Activated naive CD4-positive, alpha-beta T cell treated with anti-CD3 and anti-CD28 coated beads, Interleukin-2, amount 50 U/mL, for 16 hours (primary cell): ENCODE data around the gene WDR55.
A peak's percentile ranks its signal among the peaks of the same experiment; 100 is the strongest.
"Not testable (repeated sequence)": the region's sequence is repeated elsewhere in the genome, so short reads cannot be mapped to it uniquely, and the experiment has no call there.

Experiments
- DNase-seq: peaks from one replicate; pipeline ENCODE4 v3.0.0-alpha.2; 2020

The WDR55 gene

DNA sequence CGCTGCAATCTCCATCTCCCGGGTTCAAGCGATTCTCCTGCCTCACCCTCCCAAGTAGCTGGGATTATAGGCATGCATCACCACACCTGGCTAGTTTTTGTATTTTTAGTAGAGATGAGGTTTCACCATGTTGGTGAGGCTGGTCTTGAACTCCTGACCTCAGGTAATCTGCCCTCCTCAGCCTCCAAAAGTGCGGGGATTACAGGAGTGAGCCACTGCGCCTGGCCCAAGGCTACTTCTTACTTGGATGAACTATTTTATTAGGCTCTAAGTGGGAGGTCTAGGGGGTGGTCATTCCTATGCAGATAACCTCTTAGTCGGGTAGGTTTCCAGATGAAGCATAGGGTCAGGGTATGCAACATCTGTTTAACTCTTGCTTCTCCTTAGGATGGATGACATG is 4.3 kb upstream of the WDR55 start:
- DNase-seq = not testable (repeated sequence)

DNA sequence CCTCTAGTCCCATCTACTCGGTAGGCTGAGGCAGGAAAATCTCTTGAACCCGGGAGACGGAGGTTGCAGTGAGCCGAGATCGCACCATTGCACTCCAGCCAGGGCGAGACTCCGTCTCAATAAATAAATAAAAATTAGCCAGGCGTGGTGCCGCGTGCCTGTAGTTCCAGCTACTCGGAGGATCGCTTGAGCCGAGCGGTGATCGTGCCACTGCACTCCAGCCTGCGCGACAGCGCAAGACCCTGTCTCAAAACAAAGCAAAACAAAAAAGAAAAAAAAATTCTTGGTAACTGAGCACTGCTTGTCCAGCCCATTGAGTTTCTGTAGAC is 710 bp upstream of the WDR55 start:
- DNase-seq = no peak

- DNase-seq = not testable (repeated sequence)
Measured at GRCh38 chr5:140671035-140671434, 6.3 kb downstream of the WDR55 start.

DNA sequence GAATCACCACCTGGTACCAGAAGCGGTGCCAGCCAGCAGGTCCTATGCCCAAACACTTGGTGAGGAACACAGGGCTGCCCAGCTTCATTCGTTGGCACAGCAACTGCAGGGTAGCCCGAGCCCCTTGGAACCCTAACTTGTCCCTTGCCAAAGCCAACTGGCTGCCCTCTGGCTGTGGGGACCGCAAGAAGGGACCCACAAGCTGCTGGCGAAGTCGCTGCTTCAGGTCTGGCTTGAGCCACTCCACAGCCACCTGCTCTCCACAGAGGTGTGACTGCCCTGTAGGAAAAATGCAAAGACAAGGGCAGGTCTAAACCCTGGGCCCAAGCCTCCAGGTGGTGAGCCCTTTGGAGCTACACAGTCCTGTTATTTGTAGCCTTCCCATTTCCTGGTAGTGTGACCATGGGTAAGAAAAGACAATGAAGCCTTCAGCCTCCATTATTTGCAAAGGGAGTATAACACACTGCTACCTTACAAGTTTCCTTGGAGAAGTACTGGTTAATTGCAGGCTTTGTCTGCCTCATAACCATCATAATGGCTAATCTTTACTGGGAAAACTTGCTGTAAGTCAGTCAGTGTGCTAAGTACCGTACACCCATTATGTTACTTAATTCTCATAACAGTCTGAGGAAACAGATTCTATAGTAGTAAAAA is 6.9 kb downstream of the WDR55 start:
- no peak for DNase-seq

- no peak for DNase-seq
Measured at GRCh38 chr5:140672455-140673186, 7.9 kb downstream of the WDR55 start.

- DNase-seq = no peak
Measured at GRCh38 chr5:140673187-140673976, 8.7 kb downstream of the WDR55 start, which contains the start of gene DND1. Gene DND1, minus strand, starts transcription at chr5:140673576. Its CDS starts 34 bp downstream, at chr5:140673542.

- DNase-seq = no peak
Measured at GRCh38 chr5:140674211-140674610, 9.5 kb downstream of the WDR55 start.

DNA sequence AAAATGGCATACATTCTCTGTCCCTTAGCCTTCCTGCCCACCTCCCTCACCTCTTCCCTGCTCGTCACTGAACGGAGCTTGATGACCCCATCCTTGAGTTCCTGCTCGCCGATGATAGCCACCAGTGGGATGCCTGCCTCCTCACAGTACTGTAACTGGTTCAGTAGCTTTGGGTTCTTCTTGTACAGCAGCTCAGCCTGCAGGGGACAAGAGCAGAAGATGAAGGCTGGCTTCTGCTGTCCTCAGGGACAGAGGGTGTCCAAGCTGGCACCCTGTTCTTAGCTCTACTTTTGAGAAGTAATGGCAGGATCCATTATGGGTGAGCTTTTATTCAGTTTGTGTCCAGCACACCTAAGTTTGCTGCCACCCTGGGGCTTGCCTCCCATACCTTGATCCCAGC is 9.9 kb downstream of the WDR55 start:
- no peak for DNase-seq

GRCh38 chr5:140677947-140678346 is 13.2 kb downstream of the WDR55 start:
- no peak for DNase-seq

GRCh38 chr5:140678993-140679392 is 14.3 kb downstream of the WDR55 start:
- DNase-seq = no peak

DNA sequence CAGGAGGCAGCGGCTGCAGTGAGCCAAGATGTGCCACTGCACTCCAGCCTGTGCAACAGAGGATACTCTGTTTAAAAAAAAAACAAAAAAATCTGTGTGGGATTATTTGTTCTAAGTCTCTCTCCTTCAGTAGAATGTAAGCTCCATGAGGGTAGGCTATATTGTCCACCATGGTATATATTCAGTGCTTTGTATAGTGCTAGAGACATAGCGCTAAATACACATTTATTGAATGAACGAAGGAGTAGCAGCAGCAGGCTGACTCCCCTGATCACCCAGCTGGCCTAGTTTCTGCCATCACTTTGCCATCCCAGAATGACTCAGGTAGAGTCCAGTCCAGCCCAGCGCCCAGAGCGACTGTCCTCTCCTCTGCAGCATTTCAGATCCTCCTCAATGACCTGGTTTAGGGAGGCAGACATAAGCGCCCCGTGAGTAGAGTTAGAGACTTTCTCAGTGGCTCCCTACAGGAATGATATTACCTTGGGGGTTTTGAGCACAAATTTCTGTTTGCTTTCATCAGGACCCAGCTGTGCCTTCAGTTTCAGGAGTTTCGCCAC is 25.8 kb downstream of the WDR55 start:
- no peak for DNase-seq

DNA sequence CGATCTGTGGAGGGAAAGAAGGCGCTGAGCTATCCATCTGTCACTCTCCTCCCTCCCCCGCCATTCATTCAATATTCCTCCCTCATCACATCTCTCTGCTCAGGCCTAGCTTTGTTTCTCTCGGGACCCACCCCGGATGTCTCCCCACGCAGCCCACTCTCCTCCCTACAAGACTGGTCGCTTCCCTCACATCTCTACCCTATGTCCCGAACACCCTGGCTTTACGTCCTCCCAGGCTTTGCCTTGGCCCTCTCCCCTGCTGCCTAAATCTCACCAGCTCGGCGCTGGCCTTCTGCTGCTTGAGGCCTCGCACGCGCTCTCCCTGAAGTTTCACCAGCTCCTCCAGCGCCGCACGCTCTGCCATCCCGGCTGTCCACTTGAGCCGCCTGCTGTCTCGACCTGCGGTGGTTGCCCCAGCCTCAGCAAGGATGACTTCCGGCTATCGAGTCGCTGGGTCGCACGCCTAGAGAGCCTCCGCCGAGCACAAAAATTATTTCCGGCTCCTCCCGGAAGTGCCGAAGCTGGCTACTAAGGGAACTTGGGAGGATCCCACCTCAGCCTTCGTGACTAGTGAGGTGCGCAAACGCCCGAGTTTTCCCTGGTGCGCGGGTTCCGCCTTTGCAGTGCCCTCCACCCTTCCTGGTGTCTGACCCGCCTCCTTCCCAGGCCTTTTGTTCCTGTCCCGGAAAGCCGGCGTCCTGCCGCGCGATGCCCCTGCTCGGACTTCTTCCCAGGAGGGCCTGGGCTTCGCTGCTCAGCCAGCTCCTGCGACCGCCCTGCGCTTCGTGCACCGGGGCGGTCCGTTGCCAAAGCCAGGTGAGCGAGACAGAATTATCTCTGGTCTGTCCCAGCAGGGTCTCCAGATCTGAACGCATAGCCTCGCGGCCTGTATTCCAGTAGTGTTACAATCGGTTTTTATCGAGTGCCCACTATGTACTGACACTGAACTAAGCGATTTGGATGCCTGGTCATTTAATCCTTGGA is 26.5 kb downstream of the WDR55 start, which contains the start of the genes HARS1 and HARS2:
Gene HARS1, minus strand, starts transcription at position 430 of the 984 bp plus-strand sequence. Its CDS starts 66 bp downstream, at position 364.
Gene HARS2, plus strand, starts transcription at position 515 of the 984 bp plus-strand sequence. Its CDS starts 194 bp downstream, at position 709.
- DNase-seq = peak; percentile 84

- DNase-seq = no peak
Measured at GRCh38 chr5:140694276-140694675, 29.6 kb downstream of the WDR55 start.

GRCh38 chr5:140696891-140697492 is 32.3 kb downstream of the WDR55 start:
- no peak for DNase-seq

GRCh38 chr5:140700177-140701144 is 35.8 kb downstream of the WDR55 start, which contains the start of gene ZMAT2:
Gene ZMAT2, plus strand, starts transcription at chr5:140700447. Its CDS starts 14 bp downstream, at chr5:140700461.
- DNase-seq = peak; percentile 93

DNA sequence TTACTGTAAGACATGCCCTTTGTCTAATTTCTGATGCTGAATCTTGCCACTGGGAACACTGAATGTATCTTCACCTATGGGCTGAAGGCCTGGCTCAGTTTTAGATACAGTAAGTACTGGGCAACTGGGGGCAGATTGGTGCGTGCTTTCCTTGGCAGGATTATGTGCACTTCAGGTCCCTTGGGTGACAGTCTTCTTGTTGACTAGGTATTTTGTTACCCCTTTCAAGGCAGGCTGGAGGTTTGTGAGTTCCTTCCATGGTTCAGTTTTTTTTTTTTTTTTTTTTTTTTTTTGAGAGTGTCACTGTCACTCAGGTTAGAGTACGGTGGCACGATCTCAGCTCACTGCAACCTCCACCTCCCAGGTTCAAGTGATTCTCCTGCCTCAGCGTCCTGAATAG is 43.1 kb downstream of the WDR55 start:
- no peak for DNase-seq

GRCh38 chr5:140708787-140709186 is 44.1 kb downstream of the WDR55 start:
- not testable (repeated sequence) for DNase-seq

- DNase-seq = peak; percentile 78
Measured at GRCh38 chr5:140710899-140711552, 46.3 kb downstream of the WDR55 start.

- DNase-seq = no peak
Measured at GRCh38 chr5:140711794-140712193, 47.1 kb downstream of the WDR55 start.
